Smooth muscle cell (in vitro differentiated cells): ENCODE measurements around the gene CDH13. TPM values are rescaled to one million over a fixed set of nuclear protein-coding genes. Genes with fewer than 3 reads are reported as not detected.

Experiments
- DNase-seq: peaks from one replicate; lab custom pipeline; 2025; ENCODE audit not compliant: unreplicated experiment; lab: John Stamatoyannopoulos, UW
- H2AFZ ChIP-seq: fragments of 200-600 bp; sonication (generic); 2 replicates; pipeline ENCODE4 v1.6.0; 2016; ENCODE audit warnings: antibody characterized with exemption, low read depth, mild to moderate bottlenecking
- H3F3A ChIP-seq: fragments of 200-600 bp; sonication (generic); 2 replicates; pipeline ENCODE4 v1.6.0; 2017; ENCODE audit warnings: antibody characterized with exemption, low read depth
- H3K27ac ChIP-seq: fragments of 200-600 bp; sonication (generic); 2 replicates; pipeline ENCODE4 v1.5.1; 2016; ENCODE audit warnings: low read depth, mild to moderate bottlenecking
- H3K27me3 ChIP-seq: fragments of 200-600 bp; sonication (generic); 2 replicates; pipeline ENCODE4 v1.6.1; 2016; ENCODE audit warnings: low read depth, mild to moderate bottlenecking
- H3K36me3 ChIP-seq: fragments of 200-600 bp; sonication (generic); 2 replicates; pipeline ENCODE4 v1.5.1; 2016; ENCODE audit warnings: low read depth
- H3K4me1 ChIP-seq: fragments of 200-600 bp; sonication (generic); 2 replicates; pipeline ENCODE4 v1.5.1; 2016; ENCODE audit warnings: low read depth
- H3K4me2 ChIP-seq: fragments of 200-600 bp; sonication (generic); 2 replicates; pipeline ENCODE4 v1.6.0; 2016; ENCODE audit warnings: mild to moderate bottlenecking
- H3K4me3 ChIP-seq: fragments of 200-600 bp; sonication (generic); 2 replicates; pipeline ENCODE4 v1.5.1; 2016; ENCODE audit warnings: mild to moderate bottlenecking
- H3K79me2 ChIP-seq: fragments of 200-600 bp; sonication (generic); 2 replicates; pipeline ENCODE4 v1.6.0; 2016; ENCODE audit warnings: low read depth, mild to moderate bottlenecking
- H3K9ac ChIP-seq: fragments of 200-600 bp; sonication (generic); 2 replicates; pipeline ENCODE4 v1.6.0; 2016; ENCODE audit warnings: low read depth
- H3K9me3 ChIP-seq: fragments of 200-600 bp; sonication (generic); replicated peaks from 2 replicates; pipeline ENCODE4 v1.5.1; 2016; ENCODE audit warnings: low read depth
- H4K20me1 ChIP-seq: fragments of 200-600 bp; sonication (generic); 2 replicates; pipeline ENCODE4 v1.6.0; 2016; ENCODE audit warnings: low read depth
- WGBS: methylation state at CpG from one replicate; pipeline ENCODE4 v1.1.7; 2016; ENCODE audit warnings: low lambda C conversion rate; 5-methylcytosine and 5-hydroxymethylcytosine counted together
- polyA plus RNA-seq: library from polyadenylated mRNA; unstranded; fragments of >200 nt; fragmentation: Nextera tagmentation; extraction: Ambion mirVana; gene quantifications from 2 replicates; pipeline ENCODE4 v1.2.1, GENCODE V29; 2016
- total RNA-seq: library from RNA; depleted of rRNA; stranded (reverse); fragments of >200 nt; gene quantifications from 2 replicates; pipeline ENCODE4 v1.2.3, GENCODE V29; 2014
- TF ChIP-seq, protein P1 (sequence below): fragments of 200-600 bp; sonication (generic); IDR thresholded peaks from 2 replicates; pipeline ENCODE4 v1.5.1; 2017; ENCODE audit warnings: borderline replicate concordance, mild to moderate bottlenecking, antibody characterized with exemption; ENCODE audit not compliant: insufficient read depth, poor library complexity, severe bottlenecking

CDH13 gene
- total and polyA plus RNA-seq, 2 experiments from 2014 or later, result 12.1 to 32.2 TPM

DNA sequence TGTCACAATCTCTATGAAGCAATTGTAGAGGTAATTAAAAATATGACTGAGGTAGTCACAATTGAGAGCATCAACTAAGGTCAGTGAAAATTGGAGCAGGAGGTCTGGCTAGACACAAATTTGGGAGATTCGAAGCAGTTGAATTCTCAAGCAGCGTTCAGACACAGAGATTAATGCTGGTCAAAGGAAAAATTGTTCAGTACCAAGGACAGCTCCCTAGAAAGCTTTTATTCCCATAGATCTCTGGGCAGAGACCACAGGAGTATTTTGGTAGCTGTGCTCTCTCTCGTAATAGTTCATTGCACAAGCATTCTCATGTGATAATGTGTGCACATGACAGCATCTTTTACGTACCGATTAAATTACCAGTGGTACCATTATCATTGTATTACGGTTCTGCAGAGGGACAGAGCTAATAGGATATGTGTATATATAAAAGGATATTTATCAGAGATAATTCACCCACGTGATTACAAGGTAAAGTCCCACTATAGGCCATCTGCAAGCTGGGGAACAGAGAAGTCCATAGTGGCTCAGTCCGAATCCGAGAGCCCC, 793.5 kb downstream of the CDH13 start:
- Histone ChIP-seq H4K20me1 (no peaks in the 10 kb centered on the region), H3K79me2 (no peaks in the 10 kb centered on the region), H3K4me1 (no peaks in the 10 kb centered on the region), H3K4me3 (no peak overlapping the region), H2AFZ (no peak overlapping the region), H3K36me3 (no peaks in the 10 kb centered on the region), H3K9ac (no peak overlapping the region), H3K9me3 (no peaks in the 10 kb centered on the region), H3F3A (no peaks in the 10 kb centered on the region), H3K27me3 (peaks cover 31% of the 10 kb centered on the region), H3K27ac (no peak overlapping the region), H3K4me2 (no peak overlapping the region)
- DNase-seq, result no peak
- TF ChIP-seq, protein P1, sequence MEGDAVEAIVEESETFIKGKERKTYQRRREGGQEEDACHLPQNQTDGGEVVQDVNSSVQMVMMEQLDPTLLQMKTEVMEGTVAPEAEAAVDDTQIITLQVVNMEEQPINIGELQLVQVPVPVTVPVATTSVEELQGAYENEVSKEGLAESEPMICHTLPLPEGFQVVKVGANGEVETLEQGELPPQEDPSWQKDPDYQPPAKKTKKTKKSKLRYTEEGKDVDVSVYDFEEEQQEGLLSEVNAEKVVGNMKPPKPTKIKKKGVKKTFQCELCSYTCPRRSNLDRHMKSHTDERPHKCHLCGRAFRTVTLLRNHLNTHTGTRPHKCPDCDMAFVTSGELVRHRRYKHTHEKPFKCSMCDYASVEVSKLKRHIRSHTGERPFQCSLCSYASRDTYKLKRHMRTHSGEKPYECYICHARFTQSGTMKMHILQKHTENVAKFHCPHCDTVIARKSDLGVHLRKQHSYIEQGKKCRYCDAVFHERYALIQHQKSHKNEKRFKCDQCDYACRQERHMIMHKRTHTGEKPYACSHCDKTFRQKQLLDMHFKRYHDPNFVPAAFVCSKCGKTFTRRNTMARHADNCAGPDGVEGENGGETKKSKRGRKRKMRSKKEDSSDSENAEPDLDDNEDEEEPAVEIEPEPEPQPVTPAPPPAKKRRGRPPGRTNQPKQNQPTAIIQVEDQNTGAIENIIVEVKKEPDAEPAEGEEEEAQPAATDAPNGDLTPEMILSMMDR, result no peak
- 78% methylated on average over 9 of the region's 9 CpGs for WGBS

DNA sequence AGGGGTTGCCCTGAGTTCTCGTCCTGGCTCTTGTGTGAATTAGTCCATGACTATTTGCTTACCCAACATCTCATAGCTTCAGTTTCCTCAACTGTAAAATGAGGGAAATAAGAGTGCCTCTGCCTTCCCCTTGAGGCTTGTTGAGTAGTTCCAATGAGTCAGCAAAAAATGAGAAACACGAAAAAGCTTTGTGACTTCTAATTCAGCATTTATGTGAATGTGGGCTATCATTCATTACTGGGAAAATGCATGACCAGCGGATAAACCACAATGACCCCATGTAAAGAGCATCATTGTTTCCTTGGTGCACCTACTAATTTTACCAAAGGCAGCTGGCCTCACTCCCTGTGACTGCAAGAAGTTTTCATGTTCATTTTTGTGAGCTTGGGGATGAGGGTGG, 806.4 kb downstream of the CDH13 start:
- TF ChIP-seq, protein P1, result no peak
- H3K9ac ChIP-seq, result no peak overlapping the region
- H3K79me2 ChIP-seq, result no peaks in the 10 kb centered on the region
- no peak overlapping the region for H2AFZ ChIP-seq
- H3K4me1 ChIP-seq, result no peaks in the 10 kb centered on the region
- no peaks in the 10 kb centered on the region for H3K9me3 ChIP-seq
- no peak overlapping the region for H3K4me2 ChIP-seq
- no peak overlapping the region for H3K27ac ChIP-seq
- no peaks in the 10 kb centered on the region for H3K27me3 ChIP-seq
- DNase-seq, result no peak
- H4K20me1 ChIP-seq, result no peaks in the 10 kb centered on the region
- H3K36me3 ChIP-seq, result no peaks in the 10 kb centered on the region
- H3K4me3 ChIP-seq, result no peak overlapping the region
- H3F3A ChIP-seq, result no peaks in the 10 kb centered on the region
- WGBS, result 93% methylated on average over 3 of the region's 3 CpGs

GRCh38 chr16:83437036-83437435, 810.3 kb downstream of the CDH13 start:
- H3K36me3 ChIP-seq, result no peaks in the 10 kb centered on the region
- H3K79me2 ChIP-seq, result no peaks in the 10 kb centered on the region
- no peak overlapping the region for H3K4me2 ChIP-seq
- no peaks in the 10 kb centered on the region for H3K4me1 ChIP-seq
- H3K9me3 ChIP-seq, result no peaks in the 10 kb centered on the region
- TF ChIP-seq, protein P1, result no peak
- no peaks in the 10 kb centered on the region for H3K27me3 ChIP-seq
- WGBS, result 95% methylated on average over 7 of the region's 7 CpGs
- H4K20me1 ChIP-seq, result no peaks in the 10 kb centered on the region
- no peak for DNase-seq
- no peak overlapping the region for H3K4me3 ChIP-seq
- H3F3A ChIP-seq, result no peaks in the 10 kb centered on the region
- H2AFZ ChIP-seq, result no peak overlapping the region
- no peak overlapping the region for H3K27ac ChIP-seq
- no peak overlapping the region for H3K9ac ChIP-seq

DNA sequence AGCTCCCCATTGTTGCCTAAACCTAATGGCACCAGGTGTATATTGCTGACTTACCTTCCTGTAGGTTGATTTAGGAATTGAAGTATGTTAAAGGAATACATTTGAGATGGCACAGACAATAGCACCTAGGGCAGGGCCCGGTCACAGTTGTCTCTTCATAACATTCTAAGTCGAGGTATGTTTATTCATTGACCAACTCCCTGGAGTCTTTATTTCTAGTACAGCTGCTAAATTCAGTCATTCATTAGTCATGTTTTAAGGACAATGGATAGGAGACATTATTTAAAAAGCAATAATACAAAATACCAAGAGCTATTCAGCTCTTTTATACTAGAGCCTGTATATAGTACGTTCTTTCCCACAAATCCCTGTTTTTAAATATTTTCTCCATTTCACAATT, 811.6 kb downstream of the CDH13 start:
- H3K36me3 ChIP-seq, result no peaks in the 10 kb centered on the region
- H3K9ac ChIP-seq, result no peak overlapping the region
- no peaks in the 10 kb centered on the region for H3K4me1 ChIP-seq
- peaks cover 4% of the 10 kb centered on the region for H3K27me3 ChIP-seq
- 94% methylated on average over 3 of the region's 3 CpGs for WGBS
- no peaks in the 10 kb centered on the region for H3F3A ChIP-seq
- H3K4me2 ChIP-seq, result no peak overlapping the region
- no peak overlapping the region for H3K27ac ChIP-seq
- H3K4me3 ChIP-seq, result no peak overlapping the region
- DNase-seq, result no peak
- TF ChIP-seq, protein P1, result no peak
- H4K20me1 ChIP-seq, result no peaks in the 10 kb centered on the region
- H2AFZ ChIP-seq, result no peak overlapping the region
- H3K9me3 ChIP-seq, result no peaks in the 10 kb centered on the region
- H3K79me2 ChIP-seq, result no peaks in the 10 kb centered on the region
